Sigmoid colon (tissue), 3 donors: ENCODE measurements around the gene HOPX.

Source experiments
- CTCF ChIP-seq, 4 experiments: fragments of 450-650 bp in 3 of 4; fragments of 200-600 bp in 1 of 4; IDR thresholded peaks; one replicate each; pipeline ENCODE4 v1.5.1; 2016 to 2019; ENCODE audit warnings: antibody characterized with exemption in 4 of 4, mild to moderate bottlenecking in 3 of 4, moderate library complexity in 2 of 4
- POLR2A ChIP-seq, 2 donors: fragments of 450-650 bp; IDR thresholded peaks; one replicate each; pipeline ENCODE4 v1.6.1; 2016; ENCODE audit warnings: antibody characterized with exemption in 2 of 2, mild to moderate bottlenecking in 2 of 2, moderate library complexity in 2 of 2

- TF ChIP-seq CTCF (IDR thresholded peaks at IDR 0.05), result no peak
- TF ChIP-seq POLR2A (IDR thresholded peaks at IDR 0.05), result no peak
Measured at GRCh38 chr4:56683455-56683854, 2.4 kb upstream of the HOPX start.
